Prostate gland (tissue), 2 donors: ENCODE results near the gene C1QTNF4. TPM values are rescaled to one million over a fixed set of nuclear protein-coding genes. Genes with fewer than 3 reads are reported as not detected.
A peak's percentile ranks its signal among the peaks of the same experiment; 100 is the strongest.

Source experiments
- DNase-seq: peaks from one replicate; pipeline ENCODE4 v3.0.0-alpha.2; 2019; ENCODE audit warnings: low spot score
- H3K27ac ChIP-seq, 2 donors: fragments of 200-600 bp; sonication (generic); 2 replicates each; pipeline ENCODE4 v1.5.1; 2017 to 2019
- H3K27me3 ChIP-seq: fragments of 200-600 bp; sonication (generic); replicated peaks from 2 replicates; pipeline ENCODE4 v1.5.1; 2019; ENCODE audit not compliant: insufficient read depth
- H3K36me3 ChIP-seq, 2 donors: fragments of 200-600 bp; sonication (generic); 1 replicate in 1 of 2; 2 replicates in 1 of 2; pipeline versions ENCODE4 v1.5.1 to v1.8.1; 2017 to 2019
- H3K4me1 ChIP-seq: fragments of 200-600 bp; sonication (generic); replicated peaks from 2 replicates; pipeline ENCODE4 v1.5.1; 2019
- H3K4me3 ChIP-seq, 2 donors: fragments of 200-600 bp; sonication (generic); 2 replicates each; pipeline ENCODE4 v1.5.1; 2017 to 2019
- H3K9me3 ChIP-seq: fragments of 200-600 bp; sonication (generic); 2 replicates; pipeline ENCODE4 v1.5.1; 2017
- CTCF ChIP-seq, 4 experiments: fragments of 200-600 bp in 2 of 4; fragments of 450-650 bp in 2 of 4; sonication (generic) in 2 of 4; IDR thresholded peaks; 1 replicate in 3 of 4; 2 replicates in 1 of 4; pipeline ENCODE4 v1.5.1; 2016 to 2019; ENCODE audit warnings: antibody characterized with exemption in 4 of 4, mild to moderate bottlenecking in 2 of 4, moderate library complexity in 2 of 4
- POLR2A ChIP-seq: fragments of 450-650 bp; IDR thresholded peaks from one replicate; pipeline ENCODE4 v1.6.1; 2016; ENCODE audit warnings: antibody characterized with exemption, mild to moderate bottlenecking
- POLR2AphosphoS5 ChIP-seq: sonication (generic); formaldehyde crosslinking; IDR thresholded peaks from one replicate; pipeline ENCODE4 v1.6.1; 2017; ENCODE audit warnings: antibody characterized with exemption
- WGBS: methylation state at CpG from one replicate; pipeline ENCODE4 v1.1.5; 2018; 5-methylcytosine and 5-hydroxymethylcytosine counted together
- intact Hi-C: fragments of 100-400 bp; cut with DNase I; formaldehyde crosslinking; loops from one replicate; pipeline ENCODE4 v1.14.2; 2022
- total RNA-seq, 2 donors: library from RNA; depleted of rRNA; stranded (reverse); fragments of >200 nt; gene quantifications; one replicate each; pipeline ENCODE4 v1.1.0, GENCODE V29; 2016

C1QTNF4 gene
- total RNA-seq, 2 donors from 2014 or later, result 2.1 to 13.0 TPM

- Histone ChIP-seq H3K4me1 (no peaks in the 10 kb centered on the region), H3K4me3 (no peak overlapping the region), H3K27me3 (peaks cover 3% of the 10 kb centered on the region), H3K27ac (no peak overlapping the region), H3K9me3 (no peaks in the 10 kb centered on the region), H3K36me3 (no peaks in the 10 kb centered on the region)
- WGBS, result 51% methylated on average over 7 of the region's 7 CpGs
- intact Hi-C loops, result no loop called here
- DNase-seq, result no peak
- no peak for TF ChIP-seq POLR2A
- no peak for TF ChIP-seq POLR2AphosphoS5
- no peak for TF ChIP-seq CTCF (IDR thresholded peaks at IDR 0.05)
Observed at GRCh38 chr11:47595029-47595428, 818 bp upstream of the C1QTNF4 start.

GRCh38 chr11:47593492-47593933 lies 698 bp downstream of the C1QTNF4 start:
- Histone ChIP-seq H3K4me1 (no peaks in the 10 kb centered on the region), H3K27ac (no peak overlapping the region), H3K36me3 (no peaks in the 10 kb centered on the region), H3K27me3 (peaks cover 3% of the 10 kb centered on the region), H3K9me3 (no peaks in the 10 kb centered on the region), H3K4me3 (peak overlapping the region in 1 of 2 donors; percentile 24)
- intact Hi-C loops, result no loop called here
- 13% methylated on average over 6 of the region's 6 CpGs for WGBS
- no peak for TF ChIP-seq POLR2AphosphoS5
- no peak for TF ChIP-seq POLR2A
- no peak for TF ChIP-seq CTCF (IDR thresholded peaks at IDR 0.05)
- DNase-seq, result no peak

GRCh38 chr11:47592970-47593369 lies 1.2 kb downstream of the C1QTNF4 start:
- H3K36me3 ChIP-seq, result no peaks in the 10 kb centered on the region
- 78% methylated on average over 2 of the region's 2 CpGs for WGBS
- no peak overlapping the region for H3K27ac ChIP-seq
- TF ChIP-seq POLR2A, result no peak
- no peak for TF ChIP-seq CTCF (IDR thresholded peaks at IDR 0.05)
- TF ChIP-seq POLR2AphosphoS5, result no peak
- intact Hi-C loops, result no loop called here
- H3K27me3 ChIP-seq, result peaks cover 3% of the 10 kb centered on the region
- no peak overlapping the region for H3K4me3 ChIP-seq
- no peak for DNase-seq
- no peaks in the 10 kb centered on the region for H3K9me3 ChIP-seq
- no peaks in the 10 kb centered on the region for H3K4me1 ChIP-seq

GRCh38 chr11:47592251-47592650 lies 2.0 kb downstream of the C1QTNF4 start:
- intact Hi-C loops, result no loop called here
- Histone ChIP-seq H3K9me3 (no peaks in the 10 kb centered on the region), H3K27me3 (peaks cover 3% of the 10 kb centered on the region), H3K27ac (no peak overlapping the region), H3K36me3 (no peaks in the 10 kb centered on the region), H3K4me3 (no peak overlapping the region), H3K4me1 (no peaks in the 10 kb centered on the region)
- DNase-seq, result no peak
- TF ChIP-seq POLR2A, result no peak
- 79% methylated on average over 4 of the region's 4 CpGs for WGBS

GRCh38 chr11:47591764-47592163 lies 2.4 kb downstream of the C1QTNF4 start:
- H3K36me3 ChIP-seq, result no peaks in the 10 kb centered on the region
- H3K9me3 ChIP-seq, result no peaks in the 10 kb centered on the region
- H3K27me3 ChIP-seq, result peaks cover 3% of the 10 kb centered on the region
- no peak overlapping the region for H3K4me3 ChIP-seq
- 69% methylated on average over 7 of the region's 7 CpGs for WGBS
- no peaks in the 10 kb centered on the region for H3K4me1 ChIP-seq
- no peak overlapping the region for H3K27ac ChIP-seq
- intact Hi-C loops, result no loop called here
- DNase-seq, result no peak
- TF ChIP-seq CTCF (IDR thresholded peaks at IDR 0.05) (no peak), POLR2AphosphoS5 (no peak), POLR2A (no peak)
